H9 (cell line): ENCODE measurements around the gene P4HB. TPM values are rescaled to one million over a fixed set of nuclear protein-coding genes. Genes with fewer than 3 reads are reported as not detected.

ENCODE experiments used
- DNase-seq: peaks from one replicate; pipeline ENCODE4 v3.0.0-alpha.2; 2017
- H2AFZ ChIP-seq: one replicate; pipeline ENCODE4 v1.6.1; 2013; ENCODE audit warnings: mild to moderate bottlenecking, low read length, control low read depth, moderate library complexity
- H2AK5ac ChIP-seq: 2 replicates; pipeline ENCODE4 v1.6.1; 2013; ENCODE audit warnings: low read length, control low read depth, mixed read lengths; ENCODE audit not compliant: insufficient read length
- H2BK120ac ChIP-seq: one replicate; pipeline ENCODE4 v1.6.1; 2013; ENCODE audit warnings: low read depth, mild to moderate bottlenecking, low read length, control low read depth, inconsistent platforms; ENCODE audit not compliant: poor library complexity, severe bottlenecking
- H2BK12ac ChIP-seq: 2 replicates; pipeline ENCODE4 v1.6.1; 2013; ENCODE audit warnings: low read length, control low read depth, mixed read lengths, low read depth; ENCODE audit not compliant: insufficient read length
- H2BK15ac ChIP-seq: 2 replicates; pipeline ENCODE4 v1.6.1; 2013; ENCODE audit warnings: low read depth, low read length, control low read depth
- H2BK20ac ChIP-seq: one replicate; pipeline ENCODE4 v1.6.1; 2013; ENCODE audit warnings: low read depth, mild to moderate bottlenecking, low read length, control low read depth, inconsistent platforms; ENCODE audit not compliant: poor library complexity, severe bottlenecking
- H2BK5ac ChIP-seq: 2 replicates; pipeline ENCODE4 v1.6.1; 2013; ENCODE audit warnings: low read length, control low read depth, mixed read lengths; ENCODE audit not compliant: insufficient read length
- H3K14ac ChIP-seq: 2 replicates; pipeline ENCODE4 v1.6.1; 2013; ENCODE audit warnings: low read length, control low read depth; ENCODE audit not compliant: insufficient read depth
- H3K18ac ChIP-seq: 2 replicates; pipeline ENCODE4 v1.6.1; 2013; ENCODE audit warnings: low read depth, mild to moderate bottlenecking, mixed read lengths, low read length, control low read depth; ENCODE audit not compliant: insufficient read length
- H3K23ac ChIP-seq: 2 replicates; pipeline ENCODE4 v1.6.1; 2013; ENCODE audit warnings: low read length, control low read depth, mixed read lengths, low read depth; ENCODE audit not compliant: insufficient read length
- H3K23me2 ChIP-seq: 2 replicates; pipeline ENCODE4 v1.6.1; 2013; ENCODE audit warnings: low read depth, mild to moderate bottlenecking, mixed read lengths, low read length, control low read depth; ENCODE audit not compliant: insufficient read length, poor library complexity, severe bottlenecking
- H3K27ac ChIP-seq: 2 replicates; pipeline ENCODE4 v1.5.1; 2013; ENCODE audit warnings: low read length, control low read depth, mixed read lengths, low read depth; ENCODE audit not compliant: insufficient read length
- H3K27me3 ChIP-seq: 2 replicates; pipeline ENCODE4 v1.6.1; 2013; ENCODE audit warnings: low read length, control low read depth, inconsistent platforms; ENCODE audit not compliant: insufficient read depth
- H3K4ac ChIP-seq: 2 replicates; pipeline ENCODE4 v1.6.1; 2013; ENCODE audit warnings: low read depth, mild to moderate bottlenecking, control low read depth, inconsistent platforms, low read length, moderate library complexity
- H3K4me1 ChIP-seq: 2 replicates; pipeline ENCODE4 v1.6.1; 2013; ENCODE audit warnings: low read length, control low read depth, inconsistent platforms; ENCODE audit not compliant: insufficient read depth
- H3K4me2 ChIP-seq: 2 replicates; pipeline ENCODE4 v1.6.1; 2013; ENCODE audit warnings: low read length, control low read depth, mixed read lengths; ENCODE audit not compliant: insufficient read length, insufficient read depth
- H3K56ac ChIP-seq: 2 replicates; pipeline ENCODE4 v1.6.1; 2013; ENCODE audit warnings: low read depth, mild to moderate bottlenecking, mixed read lengths, low read length, control low read depth; ENCODE audit not compliant: insufficient read length
- H3K79me1 ChIP-seq: 2 replicates; pipeline ENCODE4 v1.6.1; 2013; ENCODE audit warnings: low read depth, mild to moderate bottlenecking, moderate library complexity, low read length, control low read depth, inconsistent platforms; ENCODE audit not compliant: insufficient read depth, poor library complexity, severe bottlenecking
- H3K79me2 ChIP-seq: 2 replicates; pipeline ENCODE4 v1.6.1; 2013; ENCODE audit warnings: low read length, control low read depth, inconsistent platforms; ENCODE audit not compliant: insufficient read depth
- H3K9ac ChIP-seq: 2 replicates; pipeline ENCODE4 v1.6.1; 2013; ENCODE audit warnings: low read length, control low read depth, mixed read lengths; ENCODE audit not compliant: insufficient read length; ENCODE audit errors: extremely low read depth
- H3K9me3 ChIP-seq: one replicate; pipeline ENCODE4 v1.6.1; 2013; ENCODE audit warnings: low read depth, low read length, inconsistent platforms; ENCODE audit not compliant: control insufficient read depth
- H3T11ph ChIP-seq: one replicate; pipeline ENCODE4 v1.6.1; 2013; ENCODE audit warnings: mild to moderate bottlenecking, low read length, control low read depth, inconsistent platforms
- H4K20me1 ChIP-seq: one replicate; pipeline ENCODE4 v1.6.1; 2013; ENCODE audit not compliant: control insufficient read depth, insufficient read length, insufficient read depth
- H4K5ac ChIP-seq: 2 replicates; pipeline ENCODE4 v1.6.1; 2013; ENCODE audit warnings: low read depth, mild to moderate bottlenecking, mixed read lengths, low read length, control low read depth; ENCODE audit not compliant: insufficient read length
- H4K8ac ChIP-seq: replicated peaks from 2 replicates; pipeline ENCODE4 v1.6.1; 2013; ENCODE audit warnings: low read length, control low read depth, mixed read lengths, low read depth; ENCODE audit not compliant: insufficient read length
- H4K91ac ChIP-seq: 2 replicates; pipeline ENCODE4 v1.6.1; 2013; ENCODE audit warnings: low read depth, mild to moderate bottlenecking, moderate library complexity, mixed read lengths, low read length, control low read depth; ENCODE audit not compliant: insufficient read length
- H3K27ac Mint-ChIP-seq, 3 experiments: 2 replicates in 2 of 3; 3 replicates in 1 of 3; pipeline ENCODE4 v1.8.0; 2020 to 2021; ENCODE audit warnings: mixed read lengths in 3 of 3, mild to moderate bottlenecking in 1 of 3, moderate library complexity in 1 of 3
- H3K27me3 Mint-ChIP-seq: 2 replicates; pipeline ENCODE4 v1.8.0; 2021; ENCODE audit warnings: low read depth, mild to moderate bottlenecking, moderate library complexity, mixed read lengths
- H3K36me3 Mint-ChIP-seq, 3 experiments: 2 replicates in 2 of 3; 3 replicates in 1 of 3; pipeline ENCODE4 v1.8.0; 2020 to 2021; ENCODE audit warnings: low read depth in 3 of 3, mixed read lengths in 3 of 3; ENCODE audit not compliant: insufficient read depth in 1 of 3
- H3K4me1 Mint-ChIP-seq, 2 experiments: 2 replicates each; pipeline ENCODE4 v1.8.0; 2020; ENCODE audit warnings: mixed read lengths in 2 of 2
- H3K4me3 Mint-ChIP-seq, 2 experiments: 2 replicates in 1 of 2; 3 replicates in 1 of 2; pipeline ENCODE4 v1.8.0; 2020 to 2021; ENCODE audit warnings: mild to moderate bottlenecking in 2 of 2, mixed read lengths in 2 of 2, moderate library complexity in 1 of 2
- H3K9me3 Mint-ChIP-seq, 2 experiments: 2 replicates in 1 of 2; 3 replicates in 1 of 2; pipeline ENCODE4 v1.8.0; 2020; ENCODE audit warnings: mild to moderate bottlenecking in 2 of 2, mixed read lengths in 2 of 2, moderate library complexity in 1 of 2
- WGBS: extraction: QIAGEN DNeasy Blood & Tissue Kit; methylation state at CpG from one replicate; pipeline ENCODE4 v1.1.7; 2013; ENCODE audit warnings: missing lambda C conversion rate, low lambda C conversion rate, mixed read lengths; ENCODE audit not compliant: insufficient read length; ENCODE audit errors: extremely low coverage; 5-methylcytosine and 5-hydroxymethylcytosine counted together
- total RNA-seq: library from RNA; stranded (reverse); gene quantifications from 2 replicates; pipeline ENCODE4 v1.2.1, GENCODE V29; 2021
- TF ChIP-seq, protein P1 (sequence below): fragments of 200-600 bp; sonication (generic); conservative IDR thresholded peaks from 3 replicates; pipeline ENCODE4 v1.8.0; 2021; ENCODE audit warnings: antibody characterized with exemption, mild to moderate bottlenecking

Gene P4HB
- total RNA-seq, 1 experiment from 2014 or later: 366 TPM

GRCh38 chr17:81870131-81870980, 10.0 kb upstream of the P4HB start:
- Mint-ChIP-seq H3K4me3 (peak overlapping the region; percentile 77 to 86), H3K27ac (peak overlapping the region; percentile 27 to 68 (median 44); a peak in 2 of 7 replicates), H3K9me3 (no peaks in the 10 kb centered on the region), H3K4me1 (peaks cover 17 to 34% of the 10 kb centered on the region in 2 experiments), H3K36me3 (peaks cover 4 to 13% (median 6%) of the 10 kb centered on the region in 3 experiments; a peak in 6 of 7 replicates), H3K27me3 (no peaks in the 10 kb centered on the region; the same call in 1 of the 2 replicates)
- Histone ChIP-seq H2BK20ac (no peak overlapping the region), H2AFZ (no peak overlapping the region), H3K56ac (no peak overlapping the region), H2BK15ac (no peak overlapping the region), H4K91ac (no peak overlapping the region), H4K20me1 (no peaks in the 10 kb centered on the region), H3T11ph (no peak overlapping the region), H4K5ac (no peak overlapping the region), H3K4me1 (no peaks in the 10 kb centered on the region), H2BK12ac (no peak overlapping the region), H3K9me3 (no peaks in the 10 kb centered on the region), H3K9ac (peak overlapping the region; percentile 49), H4K8ac (no peak overlapping the region), H3K14ac (no peak overlapping the region), H3K27me3 (no peaks in the 10 kb centered on the region), H3K18ac (no peak overlapping the region), H3K23me2 (peaks cover 8% of the 10 kb centered on the region), H2AK5ac (no peak overlapping the region), H3K4ac (no peak overlapping the region), H3K79me1 (no peaks in the 10 kb centered on the region), H3K27ac (no peak overlapping the region), H3K4me2 (peak overlapping the region; percentile 61), H2BK5ac (no peak overlapping the region), H2BK120ac (no peak overlapping the region), H3K79me2 (no peaks in the 10 kb centered on the region), H3K23ac (no peak overlapping the region)
- WGBS: no CpG with 5 or more reads among the region's 65 CpGs
- DNase-seq: peak; percentile 62
- TF ChIP-seq, protein P1, sequence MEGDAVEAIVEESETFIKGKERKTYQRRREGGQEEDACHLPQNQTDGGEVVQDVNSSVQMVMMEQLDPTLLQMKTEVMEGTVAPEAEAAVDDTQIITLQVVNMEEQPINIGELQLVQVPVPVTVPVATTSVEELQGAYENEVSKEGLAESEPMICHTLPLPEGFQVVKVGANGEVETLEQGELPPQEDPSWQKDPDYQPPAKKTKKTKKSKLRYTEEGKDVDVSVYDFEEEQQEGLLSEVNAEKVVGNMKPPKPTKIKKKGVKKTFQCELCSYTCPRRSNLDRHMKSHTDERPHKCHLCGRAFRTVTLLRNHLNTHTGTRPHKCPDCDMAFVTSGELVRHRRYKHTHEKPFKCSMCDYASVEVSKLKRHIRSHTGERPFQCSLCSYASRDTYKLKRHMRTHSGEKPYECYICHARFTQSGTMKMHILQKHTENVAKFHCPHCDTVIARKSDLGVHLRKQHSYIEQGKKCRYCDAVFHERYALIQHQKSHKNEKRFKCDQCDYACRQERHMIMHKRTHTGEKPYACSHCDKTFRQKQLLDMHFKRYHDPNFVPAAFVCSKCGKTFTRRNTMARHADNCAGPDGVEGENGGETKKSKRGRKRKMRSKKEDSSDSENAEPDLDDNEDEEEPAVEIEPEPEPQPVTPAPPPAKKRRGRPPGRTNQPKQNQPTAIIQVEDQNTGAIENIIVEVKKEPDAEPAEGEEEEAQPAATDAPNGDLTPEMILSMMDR: no peak
